IPS-18c (cell line): ENCODE measurements around the gene GGT6.
A peak's percentile ranks its signal among the peaks of the same experiment; 100 is the strongest.

Experiments
- H3K4me3 ChIP-seq: 2 replicates; pipeline ENCODE4 v1.7.0; 2013; ENCODE audit warnings: low read depth, mild to moderate bottlenecking, low read length, moderate library complexity; ENCODE audit not compliant: insufficient read depth
- H3K9me3 ChIP-seq: one replicate; pipeline ENCODE4 v1.6.1; 2013; ENCODE audit warnings: mild to moderate bottlenecking, low read length, moderate library complexity; ENCODE audit not compliant: control insufficient read depth, insufficient read depth

Gene GGT6

DNA sequence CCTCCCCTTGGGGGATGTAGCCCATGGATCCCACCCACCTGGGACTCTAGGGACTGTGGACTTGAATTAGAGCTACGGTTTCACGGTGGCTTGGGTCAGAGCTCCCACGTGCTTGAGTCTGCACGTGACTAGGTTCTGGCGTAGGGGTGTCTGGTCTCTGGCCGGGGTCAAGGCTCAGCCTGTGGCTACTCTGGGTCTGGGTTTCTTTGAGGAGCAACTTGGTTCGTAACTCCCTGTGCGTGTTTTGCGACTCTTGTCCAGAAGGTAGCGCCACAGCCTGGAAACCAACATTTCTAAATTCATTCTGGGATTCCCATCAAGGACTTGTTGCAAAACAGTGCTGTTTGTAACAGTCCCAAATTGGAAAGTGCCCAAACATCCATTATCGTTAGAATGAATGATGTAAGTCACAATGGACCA, 470 bp upstream of the GGT6 start:
- Histone ChIP-seq H3K9me3 (no peaks in the 10 kb centered on the region), H3K4me3 (no peak overlapping the region)

- no peaks in the 10 kb centered on the region for H3K9me3 ChIP-seq
- no peak overlapping the region for H3K4me3 ChIP-seq
These were observed 411 bp downstream of the GGT6 start for GRCh38 chr17:4559966-4560365.

- no peak overlapping the region for H3K4me3 ChIP-seq
- no peaks in the 10 kb centered on the region for H3K9me3 ChIP-seq
These were observed 1.1 kb downstream of the GGT6 start for GRCh38 chr17:4559139-4559791.

GRCh38 chr17:4558347-4558971, 1.9 kb downstream of the GGT6 start:
- no peak overlapping the region for H3K4me3 ChIP-seq
- H3K9me3 ChIP-seq, result no peaks in the 10 kb centered on the region

- no peaks in the 10 kb centered on the region for H3K9me3 ChIP-seq
- H3K4me3 ChIP-seq, result no peak overlapping the region
These were observed 2.6 kb downstream of the GGT6 start for GRCh38 chr17:4557626-4558346.

GRCh38 chr17:4556996-4557395, 3.4 kb downstream of the GGT6 start:
- Histone ChIP-seq H3K4me3 (no peak overlapping the region), H3K9me3 (no peaks in the 10 kb centered on the region)

DNA sequence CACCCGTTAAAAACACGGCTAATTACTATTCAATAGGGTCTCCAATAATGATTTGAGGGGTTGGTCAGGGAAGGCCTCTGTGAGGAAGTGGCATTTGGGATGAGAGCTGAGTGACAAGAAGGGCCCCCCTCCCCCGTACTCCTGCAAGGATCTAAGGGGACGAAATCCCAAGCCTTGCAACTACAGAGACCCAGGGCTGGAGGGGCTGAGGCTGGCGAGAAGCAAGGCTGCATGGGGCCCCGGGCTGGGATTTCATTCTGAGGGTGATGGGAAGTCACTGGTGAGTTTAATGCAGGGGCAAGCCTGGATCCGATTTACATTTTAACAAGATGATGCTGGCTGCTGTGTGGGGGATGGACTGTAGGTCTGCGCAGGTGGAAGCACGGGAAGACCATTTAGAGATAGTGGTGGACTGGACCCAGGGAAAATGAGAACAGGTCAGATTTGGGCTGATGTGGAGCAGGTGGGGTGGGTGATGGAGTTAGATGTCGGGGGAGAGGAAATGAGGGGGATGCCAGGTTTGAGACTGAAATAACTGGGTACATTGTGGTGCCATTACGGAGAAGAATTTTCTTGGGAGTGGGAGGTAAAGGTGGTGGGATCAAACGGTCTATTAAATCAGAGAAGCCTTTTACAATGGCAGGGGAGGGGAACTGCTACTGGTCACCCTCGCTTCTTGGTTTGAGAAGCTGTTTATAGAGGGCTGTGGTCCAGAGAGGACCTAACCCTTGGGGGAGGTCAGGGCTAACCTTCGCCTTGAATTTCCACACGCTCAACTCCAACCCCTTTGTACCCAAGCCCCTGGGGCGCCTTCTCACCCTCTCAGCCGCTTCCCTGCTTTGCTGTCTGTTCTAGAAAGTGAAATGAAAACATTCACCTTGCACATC, 4.3 kb downstream of the GGT6 start:
- no peaks in the 10 kb centered on the region for H3K9me3 ChIP-seq
- peak overlapping the region; percentile 95 for H3K4me3 ChIP-seq

- H3K9me3 ChIP-seq, result no peaks in the 10 kb centered on the region
- peak within 1 kb of the TSS; percentile 95 for H3K4me3 ChIP-seq
These were observed 5.2 kb downstream of the GGT6 start, which contains the start of gene MYBBP1A for GRCh38 chr17:4554997-4555799. TSS of gene MYBBP1A (minus strand) at chr17:4555384. CDS start at chr17:4555324, 60 bp downstream.

DNA sequence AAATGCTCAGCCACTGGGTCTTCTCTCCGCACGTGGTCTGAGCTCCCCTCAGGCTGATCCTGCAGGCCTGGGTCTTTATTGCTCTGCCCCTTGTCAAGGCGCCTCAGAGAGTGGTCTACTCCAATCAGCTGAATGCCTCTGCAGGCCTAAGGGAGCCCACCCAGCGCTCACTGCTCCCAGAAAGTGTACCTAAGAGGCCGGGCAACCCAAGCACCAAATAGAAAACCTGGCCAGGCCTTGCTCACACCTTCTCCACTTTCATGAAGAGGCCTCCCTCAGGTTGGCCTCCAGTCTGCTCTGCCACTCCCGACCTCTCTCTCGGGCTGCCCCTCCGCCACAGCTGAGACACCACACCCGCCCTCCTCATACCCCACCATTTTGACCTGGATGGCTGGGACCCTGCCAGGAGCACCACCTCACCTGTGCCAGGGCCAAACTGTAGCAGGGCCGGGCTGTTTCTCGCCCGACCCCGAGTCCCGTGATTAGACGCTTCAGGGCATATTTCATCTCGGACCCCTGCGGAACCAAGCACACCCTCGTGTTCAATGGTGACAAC, 5.9 kb downstream of the GGT6 start:
- Histone ChIP-seq H3K9me3 (no peaks in the 10 kb centered on the region), H3K4me3 (peak overlapping the region; percentile 95)

- peak overlapping the region; percentile 95 for H3K4me3 ChIP-seq
- H3K9me3 ChIP-seq, result no peaks in the 10 kb centered on the region
These were observed 6.7 kb downstream of the GGT6 start for GRCh38 chr17:4553669-4554068.

- Histone ChIP-seq H3K4me3 (no peak overlapping the region), H3K9me3 (no peaks in the 10 kb centered on the region)
These were observed 8.4 kb downstream of the GGT6 start for GRCh38 chr17:4551796-4552525.

GRCh38 chr17:4551141-4551540, 9.2 kb downstream of the GGT6 start:
- Histone ChIP-seq H3K4me3 (no peak overlapping the region), H3K9me3 (no peaks in the 10 kb centered on the region)

DNA sequence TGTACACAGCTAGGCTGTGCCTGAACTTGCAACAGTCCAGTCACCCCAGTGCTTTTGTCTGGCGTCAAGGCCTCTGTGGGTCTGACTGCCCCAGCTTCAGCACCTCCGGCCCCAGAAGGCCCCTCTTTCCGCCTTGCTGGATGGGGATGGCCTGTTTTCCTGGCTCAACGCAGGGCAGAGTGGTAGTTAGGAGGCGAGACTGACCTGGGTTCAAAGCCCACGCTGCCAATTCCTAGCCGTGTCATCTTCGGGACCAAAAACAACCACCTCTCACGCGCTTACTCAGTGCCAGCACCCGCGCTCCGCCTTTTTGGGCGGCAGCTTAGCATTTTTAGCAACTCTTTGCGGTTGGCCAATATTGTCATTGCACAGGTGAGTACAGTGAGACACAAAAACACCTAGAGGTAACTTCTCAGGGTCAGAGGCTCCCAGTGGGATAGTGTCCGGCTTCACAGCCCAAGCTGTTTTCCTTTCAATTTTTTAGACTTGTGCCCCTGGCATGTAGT, 9.8 kb downstream of the GGT6 start:
- H3K9me3 ChIP-seq, result no peaks in the 10 kb centered on the region

GRCh38 chr17:4549781-4550533, 10.4 kb downstream of the GGT6 start:
- H3K4me3 ChIP-seq, result no peak overlapping the region
- no peaks in the 10 kb centered on the region for H3K9me3 ChIP-seq

More for the DNA sequence above, 9.8 kb downstream of the GGT6 start:
- H3K4me3 ChIP-seq, result no peak overlapping the region
